Measurements from ENCODE around the gene ARFGAP3.

ARFGAP3 gene

DNA sequence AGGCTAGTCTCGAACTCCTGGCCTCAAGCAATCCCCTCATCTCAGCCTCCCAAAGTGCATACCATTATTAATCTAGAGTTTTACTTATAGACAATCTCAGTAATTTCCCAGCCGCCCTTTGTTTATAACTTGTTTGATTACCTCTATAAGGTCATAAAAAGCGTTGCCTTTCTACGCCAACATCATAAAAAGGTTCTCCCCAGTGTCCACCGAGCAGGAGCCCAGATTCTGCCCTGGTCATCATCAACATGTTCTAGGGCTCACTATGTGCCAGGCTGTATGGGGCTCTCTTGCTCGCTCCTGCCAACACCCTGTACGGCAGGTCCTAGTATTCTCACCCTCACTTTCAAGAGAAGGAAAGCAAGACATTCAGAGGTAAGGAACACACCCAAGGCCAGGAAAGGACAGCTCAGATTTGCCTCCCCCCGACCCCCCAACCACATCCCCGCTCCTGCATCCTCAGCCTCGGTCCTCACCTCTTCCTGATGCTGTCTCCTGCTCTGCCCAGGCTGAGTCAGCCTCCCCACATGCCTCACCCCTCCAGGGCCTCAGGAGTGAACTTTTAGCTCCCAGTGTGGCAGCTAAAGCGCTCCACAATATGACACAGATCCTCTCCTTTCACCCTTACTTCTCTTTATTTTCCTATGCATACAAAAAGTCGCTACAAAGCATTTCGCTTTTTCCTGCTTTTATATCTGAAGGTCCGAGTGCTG is 14.3 kb downstream of the ARFGAP3 start:
- H3K4me3 ChIP-seq (ENCODE audit: low read depth, low read length): no peak overlapping the region
- DNase-seq (ENCODE audit: low read depth): no peak
- no peak for TF ChIP-seq CTCF (IDR thresholded peaks at IDR 0.05; ENCODE audit: insufficient read depth, low read depth, low read length, missing control alignments)

GRCh38 chr22:42841444-42841843 is 15.6 kb downstream of the ARFGAP3 start:
- no peak for DNase-seq (ENCODE audit: low read depth)
- H3K4me3 ChIP-seq (ENCODE audit: low read depth, low read length): no peak overlapping the region
- TF ChIP-seq CTCF (IDR thresholded peaks at IDR 0.05; ENCODE audit: insufficient read depth, low read depth, low read length, missing control alignments): no peak

GRCh38 chr22:42837556-42837955 is 19.5 kb downstream of the ARFGAP3 start:
- DNase-seq (ENCODE audit: low read depth): no peak
- TF ChIP-seq CTCF (IDR thresholded peaks at IDR 0.05; ENCODE audit: insufficient read depth, low read depth, low read length, missing control alignments): no peak

GRCh38 chr22:42836026-42836425 is 21.0 kb downstream of the ARFGAP3 start:
- no peak for TF ChIP-seq CTCF (IDR thresholded peaks at IDR 0.05; ENCODE audit: insufficient read depth, low read depth, low read length, missing control alignments)
- H3K4me3 ChIP-seq (ENCODE audit: low read depth, low read length): no peak overlapping the region
- DNase-seq (ENCODE audit: low read depth): no peak

More at GRCh38 chr22:42837556-42837955, 19.5 kb downstream of the ARFGAP3 start:
- H3K4me3 ChIP-seq (ENCODE audit: low read depth, low read length): no peak overlapping the region

DNA sequence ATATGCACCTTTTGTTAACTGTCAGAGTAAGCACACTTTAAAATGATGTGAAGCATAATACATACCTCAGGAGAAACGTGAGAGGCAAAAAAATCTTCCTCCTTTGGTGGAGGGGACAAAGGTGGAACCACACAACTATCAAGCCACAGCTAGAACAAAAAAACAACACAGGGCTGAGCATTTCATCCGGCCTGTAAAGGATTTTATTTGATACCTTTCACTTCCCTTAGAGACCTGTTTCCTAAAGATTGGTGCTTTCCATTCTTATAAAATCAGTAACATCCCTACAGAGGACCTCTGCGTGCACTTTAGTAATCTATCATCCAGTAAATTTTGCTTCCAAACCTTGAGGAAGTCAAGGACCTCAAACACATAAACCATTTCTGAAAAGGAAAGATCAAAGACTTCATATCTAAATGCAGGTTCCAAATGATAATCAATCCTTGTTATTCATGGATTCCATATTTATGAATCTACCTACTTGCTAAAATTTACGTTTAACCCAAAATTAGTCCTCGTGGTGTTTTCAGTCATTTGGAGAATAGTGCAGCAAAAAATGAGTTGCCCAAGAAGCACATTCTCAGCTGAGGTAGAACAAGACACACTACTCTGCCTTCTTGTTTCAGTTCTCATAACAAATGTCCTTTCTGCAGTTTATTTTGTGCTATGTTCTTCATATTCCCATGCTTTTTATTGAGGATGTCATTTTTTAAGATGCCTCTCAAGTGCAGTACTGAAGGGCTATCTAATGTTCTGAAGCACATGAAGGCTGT is 22.7 kb downstream of the ARFGAP3 start:
- peak; percentile 68 for DNase-seq (ENCODE audit: low read depth)
- no peak for TF ChIP-seq CTCF (IDR thresholded peaks at IDR 0.05; ENCODE audit: insufficient read depth, low read depth, low read length, missing control alignments)
- H3K4me3 ChIP-seq (ENCODE audit: low read depth, low read length): no peak overlapping the region

DNA sequence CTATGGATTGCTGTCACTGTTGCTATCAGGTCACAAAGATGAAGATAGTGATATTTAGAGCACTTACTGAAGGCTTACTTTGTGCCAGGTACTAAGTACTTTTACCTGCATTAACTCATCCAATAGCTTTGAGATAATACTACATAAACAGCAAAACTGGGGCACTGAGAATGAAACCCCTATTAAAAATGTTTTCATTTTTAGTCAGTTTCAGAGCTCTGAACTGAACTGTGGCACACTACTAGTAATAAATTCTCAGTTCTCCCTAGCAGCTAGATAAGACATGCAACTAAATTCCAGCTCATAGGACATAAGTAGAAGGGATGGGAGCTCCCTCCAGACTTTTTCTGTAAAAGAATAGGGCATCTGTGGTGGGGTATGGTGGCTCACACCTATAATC is 24.0 kb downstream of the ARFGAP3 start:
- no peak overlapping the region for H3K4me3 ChIP-seq (ENCODE audit: low read depth, low read length)
- DNase-seq (ENCODE audit: low read depth): peak; percentile 67
- no peak for TF ChIP-seq CTCF (IDR thresholded peaks at IDR 0.05; ENCODE audit: insufficient read depth, low read depth, low read length, missing control alignments)

All from GM12865 (cell line).